B cell (primary cell): ENCODE data around the gene HOGA1. TPM values are rescaled to one million over a fixed set of nuclear protein-coding genes. Genes with fewer than 3 reads are reported as not detected.

Experiments used
- ATAC-seq: fragments of 200-7000 bp; cut with Tn5 transposase; one replicate; pipeline ENCODE4 v1.10.0; 2021; ENCODE audit warnings: low read depth, mild to moderate bottlenecking, moderate number of reproducible peaks, moderate library complexity
- CTCF ChIA-PET: fragments of 350-600 bp; sonication (Branson Sonifier 250); formaldehyde crosslinking; loops from one replicate; lab custom pipeline; 2021; ENCODE audit warnings: antibody characterized with exemption, inconsistent platforms; lab: Charles Lee
- POLR2A ChIA-PET: fragments of 350-600 bp; sonication (Branson Sonifier 250); formaldehyde crosslinking; loops from one replicate; lab custom pipeline; 2021; ENCODE audit warnings: antibody characterized with exemption; lab: Charles Lee
- DNase-seq: peaks from one replicate; pipeline ENCODE4 v3.0.0; 2013
- H2AFZ ChIP-seq: 2 replicates; pipeline ENCODE4 v1.6.1; 2012; ENCODE audit warnings: mild to moderate bottlenecking, low read depth, low read length; ENCODE audit not compliant: insufficient read depth, poor library complexity, severe bottlenecking
- H3K27ac ChIP-seq, 2 donors: 1 replicate in 1 of 2; 2 replicates in 1 of 2; pipeline ENCODE4 v1.5.1; 2012 to 2013; ENCODE audit warnings: low read length in 2 of 2, mild to moderate bottlenecking in 2 of 2, moderate library complexity in 1 of 2
- H3K27me3 ChIP-seq, 4 experiments: fragments of 200-600 bp in 1 of 4; sonication (generic) in 1 of 4; replicated peaks in 1 of 4; 1 replicate in 2 of 4; 2 replicates in 2 of 4; pipeline versions ENCODE4 v1.6.1 to v1.7.0; 2013 to 2016; ENCODE audit warnings: low read length in 3 of 4, mild to moderate bottlenecking in 2 of 4, mixed read lengths in 1 of 4, moderate library complexity in 1 of 4; ENCODE audit not compliant: insufficient read depth in 4 of 4, control insufficient read depth in 3 of 4; ENCODE audit errors: control extremely low read depth in 1 of 4
- H3K36me3 ChIP-seq, 2 experiments: replicated peaks in 1 of 2; 1 replicate in 1 of 2; 2 replicates in 1 of 2; pipeline versions ENCODE4 v1.6.1 to v1.7.1; 2013; ENCODE audit warnings: low read length in 1 of 2; ENCODE audit not compliant: insufficient read depth in 2 of 2, control insufficient read depth in 1 of 2; ENCODE audit errors: control extremely low read depth in 1 of 2, extremely low read depth in 1 of 2
- H3K4me1 ChIP-seq, 2 donors: fragments of 200-600 bp in 1 of 2; sonication (generic) in 1 of 2; 1 replicate in 1 of 2; 2 replicates in 1 of 2; pipeline versions ENCODE4 v1.5.1 to v1.6.1; 2013 to 2017; ENCODE audit warnings: low read length in 2 of 2; ENCODE audit not compliant: control insufficient read depth in 2 of 2, insufficient read depth in 2 of 2
- H3K4me2 ChIP-seq: replicated peaks from 2 replicates; pipeline ENCODE3; 2012; ENCODE audit warnings: mild to moderate bottlenecking, low read depth, low read length; ENCODE audit not compliant: poor library complexity, severe bottlenecking
- H3K4me3 ChIP-seq, 5 experiments: fragments of 200-600 bp in 1 of 5; sonication (generic) in 1 of 5; 1 replicate in 3 of 5; 2 replicates in 2 of 5; pipeline versions ENCODE4 v1.5.1 to v1.7.0; 2011 to 2016; ENCODE audit warnings: low read length in 4 of 5, mild to moderate bottlenecking in 4 of 5, low read depth in 2 of 5, control low read depth in 1 of 5, moderate library complexity in 1 of 5; ENCODE audit not compliant: insufficient read depth in 1 of 5; ENCODE audit errors: control extremely low read depth in 1 of 5, extremely low read depth in 1 of 5
- H3K79me2 ChIP-seq: fragments of 200-600 bp; sonication (generic); one replicate; pipeline ENCODE4 v1.6.0; 2016; ENCODE audit warnings: low read length; ENCODE audit not compliant: control insufficient read depth, insufficient read depth
- H3K9ac ChIP-seq: fragments of 200-600 bp; sonication (generic); 2 replicates; pipeline ENCODE4 v1.6.1; 2017; ENCODE audit warnings: mild to moderate bottlenecking, low read length, moderate library complexity
- H3K9me3 ChIP-seq, 3 donors: one replicate each; pipeline versions ENCODE4 v1.6.1 to v1.7.1; 2013; ENCODE audit warnings: low read length in 2 of 3; ENCODE audit not compliant: control insufficient read depth in 2 of 3, insufficient read depth in 1 of 3; ENCODE audit errors: control extremely low read depth in 1 of 3
- H4K20me1 ChIP-seq: 2 replicates; pipeline ENCODE4 v1.6.0; 2012; ENCODE audit warnings: mild to moderate bottlenecking, low read length; ENCODE audit not compliant: insufficient read depth, control insufficient read depth, poor library complexity, severe bottlenecking
- H3K27ac Mint-ChIP-seq: one replicate; pipeline ENCODE4 v1.8.0; 2021; ENCODE audit warnings: mixed read lengths
- H3K27me3 Mint-ChIP-seq: one replicate; pipeline ENCODE4 v1.8.0; 2021; ENCODE audit warnings: mixed read lengths
- H3K4me1 Mint-ChIP-seq: one replicate; pipeline ENCODE4 v1.8.0; 2021; ENCODE audit warnings: mixed read lengths
- H3K4me3 Mint-ChIP-seq: one replicate; pipeline ENCODE4 v1.8.0; 2021; ENCODE audit warnings: mixed read lengths
- H3K9me3 Mint-ChIP-seq: one replicate; pipeline ENCODE4 v1.8.0; 2022; ENCODE audit warnings: mixed read lengths; ENCODE audit not compliant: insufficient read depth
- EZH2 ChIP-seq: IDR thresholded peaks from 2 replicates; pipeline ENCODE4 v1.6.1; 2012; ENCODE audit warnings: borderline replicate concordance, low read depth, mild to moderate bottlenecking, moderate library complexity, low read length; ENCODE audit not compliant: insufficient read depth, poor library complexity, severe bottlenecking
- WGBS: methylation state at CpG from one replicate; pipeline ENCODE4 v1.1.5; 2013; ENCODE audit warnings: missing lambda C conversion rate; ENCODE audit not compliant: insufficient coverage; 5-methylcytosine and 5-hydroxymethylcytosine counted together
- intact Hi-C: fragments of 100-400 bp; cut with micrococcal nuclease; formaldehyde crosslinking; loops from one replicate; pipeline ENCODE4 v1.10.0; 2022
- polyA plus RNA-seq: library from polyadenylated mRNA; depleted of rRNA; stranded (reverse); fragments of >200 nt; gene quantifications from 2 replicates; pipeline ENCODE4 v1.2.3, GENCODE V29; 2012
- total RNA-seq, 2 donors: library from RNA; stranded (reverse); fragments of 120-200 nt in 1 of 2; gene quantifications; 1 replicate in 1 of 2; 2 replicates in 1 of 2; pipeline versions ENCODE4 v1.2.3 to v1.2.4, GENCODE V29; 2013 to 2022
- TF ChIP-seq, protein P1 (sequence below): fragments of 200-600 bp; IDR thresholded peaks from one replicate; pipeline ENCODE4 v1.8.0; 2022; ENCODE audit warnings: antibody characterized with exemption, mild to moderate bottlenecking

HOGA1 gene
- total and polyA plus RNA-seq, 2 donors (not counting 1 experiment from before 2014, with no cell fraction given) = not detected

DNA sequence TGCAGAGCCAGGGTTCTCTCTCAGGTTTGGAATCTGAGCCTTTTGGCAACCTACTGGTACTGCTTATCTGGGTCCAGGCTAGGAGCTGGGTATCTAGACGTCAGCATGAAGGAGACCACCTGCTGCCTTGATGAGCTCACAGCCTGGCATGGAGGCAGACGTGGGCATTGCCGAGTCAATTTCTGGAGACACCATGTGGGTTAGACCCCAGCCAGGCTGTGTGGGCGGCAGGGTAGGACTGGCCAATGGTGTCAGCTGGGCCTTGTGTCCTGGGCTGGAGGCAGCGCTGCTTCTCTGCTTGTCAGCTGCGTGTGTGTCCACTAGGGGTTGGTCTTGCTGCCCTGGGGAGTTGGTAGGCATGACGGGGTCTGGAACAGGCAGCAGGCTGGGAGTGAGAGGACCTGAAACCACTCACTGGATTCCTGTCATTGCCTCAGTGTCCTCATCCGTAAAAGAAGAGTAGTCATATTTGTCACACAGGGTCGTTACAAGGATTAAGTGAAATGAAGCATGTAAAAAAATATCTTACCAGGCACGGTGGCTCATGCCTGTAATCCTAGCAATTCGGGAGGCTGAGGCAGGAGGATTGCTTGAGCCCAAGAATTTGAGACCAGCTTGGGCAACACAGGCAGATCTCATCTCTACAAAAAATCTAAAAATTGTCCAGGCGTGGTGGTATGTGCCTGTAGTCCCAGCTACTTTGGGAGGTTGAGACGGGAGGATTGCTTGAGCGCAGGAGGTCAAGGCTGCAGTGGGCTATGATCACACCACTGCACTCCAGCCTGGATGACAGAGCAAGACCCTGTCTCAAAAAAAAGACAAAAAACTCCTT is 43.3 kb upstream of the HOGA1 start:
- intact Hi-C loops = no loop called here
- ATAC-seq (no peak), DNase-seq (no peak)
- H3K9me3 ChIP-seq = no peaks in the 10 kb centered on the region
- H3K36me3 ChIP-seq = no peaks in the 10 kb centered on the region
- no peak overlapping the region for H3K4me3 ChIP-seq
- H3K79me2 ChIP-seq = no peaks in the 10 kb centered on the region
- H3K4me2 ChIP-seq = no peak overlapping the region
- H3K9me3 Mint-ChIP-seq = no peaks in the 10 kb centered on the region
- peaks cover 4% of the 10 kb centered on the region for H3K27me3 Mint-ChIP-seq
- H3K27ac Mint-ChIP-seq = no peak overlapping the region
- CTCF ChIA-PET = no interaction called here
- H3K27me3 ChIP-seq = no peaks in the 10 kb centered on the region
- H3K9ac ChIP-seq = no peak overlapping the region
- WGBS = 94% methylated on average over 10 of the region's 14 CpGs
- H4K20me1 ChIP-seq = no peaks in the 10 kb centered on the region
- no peaks in the 10 kb centered on the region for H3K4me1 Mint-ChIP-seq
- no peak overlapping the region for H3K4me3 Mint-ChIP-seq
- H2AFZ ChIP-seq = no peak overlapping the region
- POLR2A ChIA-PET = no interaction called here
- TF ChIP-seq, protein P1, sequence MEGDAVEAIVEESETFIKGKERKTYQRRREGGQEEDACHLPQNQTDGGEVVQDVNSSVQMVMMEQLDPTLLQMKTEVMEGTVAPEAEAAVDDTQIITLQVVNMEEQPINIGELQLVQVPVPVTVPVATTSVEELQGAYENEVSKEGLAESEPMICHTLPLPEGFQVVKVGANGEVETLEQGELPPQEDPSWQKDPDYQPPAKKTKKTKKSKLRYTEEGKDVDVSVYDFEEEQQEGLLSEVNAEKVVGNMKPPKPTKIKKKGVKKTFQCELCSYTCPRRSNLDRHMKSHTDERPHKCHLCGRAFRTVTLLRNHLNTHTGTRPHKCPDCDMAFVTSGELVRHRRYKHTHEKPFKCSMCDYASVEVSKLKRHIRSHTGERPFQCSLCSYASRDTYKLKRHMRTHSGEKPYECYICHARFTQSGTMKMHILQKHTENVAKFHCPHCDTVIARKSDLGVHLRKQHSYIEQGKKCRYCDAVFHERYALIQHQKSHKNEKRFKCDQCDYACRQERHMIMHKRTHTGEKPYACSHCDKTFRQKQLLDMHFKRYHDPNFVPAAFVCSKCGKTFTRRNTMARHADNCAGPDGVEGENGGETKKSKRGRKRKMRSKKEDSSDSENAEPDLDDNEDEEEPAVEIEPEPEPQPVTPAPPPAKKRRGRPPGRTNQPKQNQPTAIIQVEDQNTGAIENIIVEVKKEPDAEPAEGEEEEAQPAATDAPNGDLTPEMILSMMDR = no peak
- no peak for TF ChIP-seq EZH2
- no peak overlapping the region for H3K27ac ChIP-seq
- H3K4me1 ChIP-seq = no peaks in the 10 kb centered on the region
